Measurements from ENCODE around the gene TBC1D30.

The TBC1D30 gene

GRCh38 chr12:64860446-64860998, 36.1 kb downstream of the TBC1D30 start:
- Mint-ChIP-seq H3K27me3 (peaks cover 8% of the 10 kb centered on the region), H3K4me1 (ENCODE audit: low read depth) (no peaks in the 10 kb centered on the region), H3K27ac (no peak overlapping the region), H3K36me3 (ENCODE audit: low read depth) (no peaks in the 10 kb centered on the region), H3K9me3 (no peaks in the 10 kb centered on the region), H3K4me3 (no peak overlapping the region)
- intact Hi-C loops (cut with micrococcal nuclease) = no loop called here

- H3K4me3 Mint-ChIP-seq = no peak overlapping the region
- H3K27me3 Mint-ChIP-seq = peaks cover 16% of the 10 kb centered on the region
- H3K9me3 Mint-ChIP-seq = no peaks in the 10 kb centered on the region
- H3K27ac Mint-ChIP-seq = no peak overlapping the region
- no peaks in the 10 kb centered on the region for H3K4me1 Mint-ChIP-seq (ENCODE audit: low read depth)
- intact Hi-C loops (cut with micrococcal nuclease) = no loop called here
- no peaks in the 10 kb centered on the region for H3K36me3 Mint-ChIP-seq (ENCODE audit: low read depth)
These were observed 39.9 kb downstream of the TBC1D30 start for GRCh38 chr12:64864319-64864718.

- Mint-ChIP-seq H3K27me3 (peaks cover 6% of the 10 kb centered on the region), H3K4me3 (no peak overlapping the region), H3K36me3 (ENCODE audit: low read depth) (no peaks in the 10 kb centered on the region), H3K9me3 (no peaks in the 10 kb centered on the region), H3K4me1 (ENCODE audit: low read depth) (no peaks in the 10 kb centered on the region), H3K27ac (no peak overlapping the region)
- intact Hi-C loops (cut with micrococcal nuclease) = no loop called here
These were observed 50.7 kb downstream of the TBC1D30 start for GRCh38 chr12:64875186-64875585.

GRCh38 chr12:64876388-64877071, 52.1 kb downstream of the TBC1D30 start:
- Mint-ChIP-seq H3K36me3 (ENCODE audit: low read depth) (no peaks in the 10 kb centered on the region), H3K27ac (no peak overlapping the region), H3K4me1 (ENCODE audit: low read depth) (no peaks in the 10 kb centered on the region), H3K9me3 (no peaks in the 10 kb centered on the region), H3K4me3 (no peak overlapping the region), H3K27me3 (peaks cover 6% of the 10 kb centered on the region)
- intact Hi-C loops (cut with micrococcal nuclease) = no loop called here

GRCh38 chr12:64877363-64878004, 53.0 kb downstream of the TBC1D30 start:
- Mint-ChIP-seq H3K36me3 (ENCODE audit: low read depth) (no peaks in the 10 kb centered on the region), H3K4me1 (ENCODE audit: low read depth) (no peaks in the 10 kb centered on the region), H3K27ac (no peak overlapping the region), H3K4me3 (no peak overlapping the region), H3K9me3 (no peaks in the 10 kb centered on the region), H3K27me3 (peaks cover 6% of the 10 kb centered on the region)
- intact Hi-C loops (cut with micrococcal nuclease) = no loop called here

DNA sequence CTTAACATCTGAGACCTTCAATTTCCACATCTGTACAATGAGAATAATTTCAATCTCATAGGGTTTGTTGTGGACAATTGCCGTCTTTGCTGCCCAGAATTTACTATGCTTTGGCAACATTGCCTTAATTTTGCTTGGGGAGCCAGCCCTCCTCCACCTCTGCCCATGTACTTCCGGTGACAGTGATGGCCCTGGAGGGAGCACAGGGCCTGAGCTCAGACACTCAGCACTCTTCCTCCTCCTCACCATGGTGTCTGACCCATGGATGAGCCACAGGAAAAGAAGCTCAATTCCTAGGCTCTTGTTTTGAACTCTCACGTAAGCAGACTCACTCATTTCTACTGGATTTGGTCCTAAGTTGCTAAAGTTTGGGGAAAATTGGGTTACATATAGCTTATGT, 58.2 kb downstream of the TBC1D30 start:
- no peaks in the 10 kb centered on the region for H3K4me1 Mint-ChIP-seq (ENCODE audit: low read depth)

DNA sequence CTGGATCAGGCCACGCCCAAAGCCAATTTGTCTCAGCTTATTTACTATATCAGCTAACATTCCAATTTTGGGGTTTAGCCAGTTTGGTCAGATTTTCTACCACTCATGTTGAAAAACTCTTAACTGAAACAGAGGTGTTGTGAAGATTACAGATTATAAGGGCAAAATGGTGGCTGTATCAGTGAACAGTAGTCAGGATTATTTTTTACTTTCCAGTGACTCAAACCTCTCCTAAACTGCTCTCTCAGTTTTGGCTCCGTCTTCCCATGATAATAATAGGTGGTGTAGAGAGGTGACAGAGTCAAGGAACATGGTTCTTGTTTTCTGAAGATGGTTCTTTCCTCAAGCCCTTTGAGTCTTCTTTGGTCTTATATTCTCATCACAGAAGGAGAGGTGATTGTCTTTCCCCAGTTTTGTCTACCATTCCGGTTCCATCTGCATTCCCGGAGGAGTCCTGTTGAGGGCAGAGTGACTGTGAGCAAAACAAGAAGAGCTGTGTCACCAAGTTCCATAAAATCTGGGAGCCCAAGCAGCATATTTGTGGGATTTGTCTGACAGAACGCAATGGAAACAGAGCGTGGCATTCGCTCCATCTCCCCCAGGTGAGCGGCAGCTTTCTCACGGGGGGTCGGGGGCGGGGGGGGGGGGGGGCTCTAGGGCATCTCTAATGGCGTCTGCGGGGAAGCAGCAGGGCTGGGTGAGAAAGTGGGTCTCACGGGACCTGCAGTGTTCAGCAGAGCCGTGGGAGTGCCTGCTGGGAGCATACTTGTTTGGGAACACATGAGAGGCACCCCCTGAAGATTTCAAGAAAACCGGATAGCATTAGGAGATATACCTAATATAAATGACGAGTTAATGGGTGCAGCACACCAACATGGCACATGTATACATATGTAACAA, 59.1 kb downstream of the TBC1D30 start:
- no peaks in the 10 kb centered on the region for H3K4me1 Mint-ChIP-seq (ENCODE audit: low read depth)
- no peaks in the 10 kb centered on the region for H3K36me3 Mint-ChIP-seq (ENCODE audit: low read depth)
- intact Hi-C loops (cut with micrococcal nuclease) = no loop called here
- H3K4me3 Mint-ChIP-seq = no peak overlapping the region
- H3K27ac Mint-ChIP-seq = no peak overlapping the region
- no peaks in the 10 kb centered on the region for H3K9me3 Mint-ChIP-seq
- H3K27me3 Mint-ChIP-seq = peaks cover 2% of the 10 kb centered on the region

More for the DNA sequence above, 58.2 kb downstream of the TBC1D30 start:
- H3K4me3 Mint-ChIP-seq = no peak overlapping the region
- H3K27me3 Mint-ChIP-seq = peaks cover 2% of the 10 kb centered on the region
- intact Hi-C loops (cut with micrococcal nuclease) = no loop called here
- H3K36me3 Mint-ChIP-seq (ENCODE audit: low read depth) = no peaks in the 10 kb centered on the region
- no peak overlapping the region for H3K27ac Mint-ChIP-seq
- H3K9me3 Mint-ChIP-seq = no peaks in the 10 kb centered on the region

DNA sequence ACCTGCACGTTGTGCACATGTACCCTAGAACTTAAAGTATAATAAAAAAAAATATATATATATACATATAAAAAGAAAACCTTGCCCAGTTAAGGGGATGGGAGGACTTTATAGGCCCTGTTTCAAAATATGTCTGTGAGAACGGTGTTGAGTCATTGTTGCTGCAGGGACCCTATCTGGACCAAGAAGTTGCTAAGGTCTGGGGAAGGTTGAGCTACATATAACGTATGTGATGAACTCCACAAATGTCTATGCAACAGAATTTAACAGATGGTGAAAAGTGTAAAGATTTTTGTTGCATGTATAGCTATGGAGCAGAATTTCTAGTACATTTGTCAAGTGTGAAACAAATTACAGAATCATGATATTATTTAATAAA, 59.7 kb downstream of the TBC1D30 start:
- Mint-ChIP-seq H3K9me3 (no peaks in the 10 kb centered on the region), H3K27me3 (peaks cover 7% of the 10 kb centered on the region), H3K36me3 (ENCODE audit: low read depth) (no peaks in the 10 kb centered on the region), H3K27ac (no peak overlapping the region), H3K4me3 (no peak overlapping the region), H3K4me1 (ENCODE audit: low read depth) (no peaks in the 10 kb centered on the region)
- intact Hi-C loops (cut with micrococcal nuclease) = no loop called here

DNA sequence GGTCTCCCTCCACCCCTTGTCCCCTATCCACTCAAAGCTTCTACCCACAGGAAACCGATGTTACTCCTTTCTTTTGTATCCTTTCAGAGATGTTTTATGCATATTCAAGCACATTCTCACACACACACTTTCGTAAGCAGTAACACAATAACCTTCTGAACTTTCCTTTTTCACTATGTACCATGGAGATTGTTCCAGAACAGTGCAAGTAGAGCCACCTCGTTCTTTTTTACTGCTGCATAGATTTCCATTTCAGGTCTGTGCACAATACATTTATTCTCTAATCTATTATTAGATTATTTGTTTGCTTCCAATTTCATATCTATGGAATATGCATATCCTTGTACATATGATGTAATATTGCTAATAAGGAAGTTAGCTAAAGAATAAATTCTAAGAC, 60.3 kb downstream of the TBC1D30 start:
- Mint-ChIP-seq H3K36me3 (ENCODE audit: low read depth) (no peaks in the 10 kb centered on the region), H3K4me3 (no peak overlapping the region), H3K27ac (no peak overlapping the region), H3K9me3 (no peaks in the 10 kb centered on the region), H3K27me3 (peaks cover 6% of the 10 kb centered on the region), H3K4me1 (ENCODE audit: low read depth) (no peaks in the 10 kb centered on the region)
- intact Hi-C loops (cut with micrococcal nuclease) = no loop called here

GRCh38 chr12:64889434-64890216, 65.2 kb downstream of the TBC1D30 start:
- Mint-ChIP-seq H3K36me3 (ENCODE audit: low read depth) (no peaks in the 10 kb centered on the region), H3K27ac (no peak overlapping the region), H3K4me1 (ENCODE audit: low read depth) (no peaks in the 10 kb centered on the region), H3K27me3 (peaks cover 13% of the 10 kb centered on the region), H3K4me3 (no peak overlapping the region), H3K9me3 (no peaks in the 10 kb centered on the region)
- intact Hi-C loops (cut with micrococcal nuclease) = loop anchor here (5.0 kb wide), 3 partner anchors 218 to 1973 kb away; partner anchors contain the start of gene WIF1

DNA sequence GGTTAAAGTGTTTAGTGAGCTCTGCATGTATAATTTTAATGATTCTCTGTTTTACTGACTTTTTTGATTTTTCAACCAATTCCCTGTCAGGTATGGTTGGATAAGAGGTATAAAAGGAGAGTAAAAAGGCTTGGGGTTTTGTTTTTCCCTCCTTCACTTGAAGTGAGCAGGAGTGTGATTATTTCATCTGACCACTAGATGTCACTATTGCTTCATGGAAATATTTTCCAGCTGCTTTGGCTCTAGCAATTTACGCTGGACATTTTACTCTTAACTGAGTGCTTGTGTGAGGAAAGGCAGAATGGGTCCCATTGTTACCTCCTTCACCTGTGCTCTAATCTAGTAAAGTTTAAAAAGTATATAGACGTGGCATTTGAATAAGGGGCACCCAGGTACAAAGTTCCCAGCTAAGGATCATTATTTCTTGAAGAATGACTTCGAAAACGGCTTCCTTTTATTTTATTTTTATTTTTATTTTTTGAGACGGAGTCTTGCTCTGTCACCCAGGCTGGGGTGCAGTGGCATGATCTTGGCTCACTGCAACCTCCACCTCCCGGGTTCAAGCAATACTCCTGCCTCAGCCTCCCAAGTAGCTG, 66.5 kb downstream of the TBC1D30 start:
- Mint-ChIP-seq H3K4me3 (no peak overlapping the region), H3K9me3 (no peaks in the 10 kb centered on the region), H3K27me3 (peaks cover 15% of the 10 kb centered on the region), H3K36me3 (ENCODE audit: low read depth) (no peaks in the 10 kb centered on the region), H3K4me1 (ENCODE audit: low read depth) (no peaks in the 10 kb centered on the region), H3K27ac (no peak overlapping the region)
- intact Hi-C loops (cut with micrococcal nuclease) = loop anchor here (1.0 to 5.0 kb wide), 4 partner anchors 216 to 1971 kb away; partner anchors contain the start of gene WIF1

DNA sequence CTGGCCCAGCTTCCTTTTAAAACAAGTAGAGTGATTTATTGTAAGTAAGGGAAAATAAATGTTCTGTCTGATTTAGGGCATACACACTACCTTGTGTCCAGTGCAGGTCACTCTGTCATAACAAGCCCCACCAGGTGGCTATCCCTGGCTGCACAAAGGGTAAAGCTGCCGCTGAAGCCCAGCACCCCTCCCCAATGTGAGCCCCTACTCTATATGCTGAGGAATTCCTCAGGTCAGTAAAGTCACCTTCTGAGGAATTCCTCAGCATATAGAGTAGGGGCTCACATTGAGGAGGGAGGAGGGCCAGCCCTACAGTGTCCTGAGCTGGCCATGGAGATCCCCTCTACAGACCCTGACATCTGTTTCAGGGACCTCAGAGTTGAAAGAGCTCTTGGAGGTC, 67.2 kb downstream of the TBC1D30 start:
- no peak overlapping the region for H3K4me3 Mint-ChIP-seq
- H3K27ac Mint-ChIP-seq = no peak overlapping the region
- no peaks in the 10 kb centered on the region for H3K36me3 Mint-ChIP-seq (ENCODE audit: low read depth)
- H3K9me3 Mint-ChIP-seq = no peaks in the 10 kb centered on the region
- H3K27me3 Mint-ChIP-seq = peaks cover 15% of the 10 kb centered on the region
- intact Hi-C loops (cut with micrococcal nuclease) = loop anchor here (1.0 to 5.0 kb wide), 4 partner anchors 216 to 1971 kb away; partner anchors contain the start of gene WIF1
- H3K4me1 Mint-ChIP-seq (ENCODE audit: low read depth) = no peaks in the 10 kb centered on the region

DNA sequence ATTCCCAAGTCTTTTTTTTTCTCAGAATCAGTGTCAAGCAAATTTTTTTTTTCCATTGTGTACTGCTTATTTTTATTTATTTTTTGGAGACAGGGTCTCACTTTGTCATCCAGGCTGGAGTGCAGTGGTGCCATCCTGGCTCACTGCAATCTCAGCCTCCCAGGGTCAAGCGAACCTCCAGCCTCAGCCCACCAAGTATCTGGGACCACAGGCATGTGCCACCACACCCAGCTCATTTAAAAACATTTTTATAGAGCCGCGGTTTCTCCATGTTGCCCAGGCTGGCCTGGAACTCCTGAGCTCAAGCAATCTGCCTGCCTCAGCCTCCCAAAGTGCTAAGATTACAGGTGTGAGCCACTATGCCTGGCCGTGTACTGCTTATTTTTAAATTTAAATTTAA, 68.1 kb downstream of the TBC1D30 start:
- H3K36me3 Mint-ChIP-seq (ENCODE audit: low read depth) = no peaks in the 10 kb centered on the region
- intact Hi-C loops (cut with micrococcal nuclease) = loop anchor here (5.0 kb wide), 3 partner anchors 215 to 1970 kb away; partner anchors contain the start of gene WIF1
- peaks cover 15% of the 10 kb centered on the region for H3K27me3 Mint-ChIP-seq
- no peaks in the 10 kb centered on the region for H3K9me3 Mint-ChIP-seq
- H3K4me3 Mint-ChIP-seq = no peak overlapping the region
- no peak overlapping the region for H3K27ac Mint-ChIP-seq
- no peaks in the 10 kb centered on the region for H3K4me1 Mint-ChIP-seq (ENCODE audit: low read depth)

Measured in dendritic cell treated with granulocyte-macrophage colony-stimulating factor and Interleukin-4, amounts not matched to agents 40 ng/mL and 50 ng/mL, for 4 days (primary cell).